C4-2B (cell line): ENCODE results near the gene CHN1.

ENCODE experiments used
- CTCF ChIP-seq: fragments of 450-650 bp; conservative IDR thresholded peaks from 2 replicates; pipeline ENCODE4 v1.5.1; 2017; ENCODE audit warnings: mild to moderate bottlenecking
- ZFX ChIP-seq: fragments of 450-650 bp; IDR thresholded peaks from 2 replicates; pipeline ENCODE4 v1.6.1; 2017

DNA sequence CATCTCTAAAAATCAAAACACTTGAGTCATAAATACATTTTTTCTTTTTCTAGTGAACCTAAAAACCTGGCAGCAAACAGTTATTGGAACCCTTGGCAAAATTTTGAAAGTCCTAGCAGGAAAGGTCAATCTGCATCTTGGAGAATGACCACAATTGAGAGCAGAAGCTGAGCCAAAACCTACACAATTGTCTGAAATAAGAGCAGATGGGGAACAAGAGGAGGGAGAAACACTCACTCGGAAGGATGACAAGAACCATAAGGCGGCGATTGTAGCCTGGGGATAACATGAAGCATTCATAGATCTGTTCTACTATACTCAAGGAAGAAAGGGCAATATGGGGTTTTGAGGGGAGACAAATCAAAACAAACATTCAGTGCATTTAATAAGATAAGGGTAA lies 117.0 kb downstream of the CHN1 start:
- TF ChIP-seq CTCF (no peak), ZFX (no peak)
